Adrenal gland (tissue), 5 donors: ENCODE measurements around the gene CDC7.

Experiments
- POLR2A ChIP-seq, 2 donors: fragments of 450-650 bp; IDR thresholded peaks; one replicate each; pipeline ENCODE4 v1.6.1; 2017; ENCODE audit warnings: antibody characterized with exemption in 2 of 2, mild to moderate bottlenecking in 2 of 2, moderate library complexity in 1 of 2
- TF ChIP-seq, protein P1 (sequence below), 6 experiments: fragments of 450-650 bp in 4 of 6; fragments of 200-600 bp in 2 of 6; sonication (generic) in 1 of 6; IDR thresholded peaks; 1 replicate in 5 of 6; 2 replicates in 1 of 6; pipeline versions ENCODE4 v1.5.1 to v1.8.0; 2016 to 2021; ENCODE audit warnings: antibody characterized with exemption in 6 of 6, mild to moderate bottlenecking in 2 of 6, moderate library complexity in 1 of 6
- donor health status: DM: no; HTN: no; CAD: no.

DNA sequence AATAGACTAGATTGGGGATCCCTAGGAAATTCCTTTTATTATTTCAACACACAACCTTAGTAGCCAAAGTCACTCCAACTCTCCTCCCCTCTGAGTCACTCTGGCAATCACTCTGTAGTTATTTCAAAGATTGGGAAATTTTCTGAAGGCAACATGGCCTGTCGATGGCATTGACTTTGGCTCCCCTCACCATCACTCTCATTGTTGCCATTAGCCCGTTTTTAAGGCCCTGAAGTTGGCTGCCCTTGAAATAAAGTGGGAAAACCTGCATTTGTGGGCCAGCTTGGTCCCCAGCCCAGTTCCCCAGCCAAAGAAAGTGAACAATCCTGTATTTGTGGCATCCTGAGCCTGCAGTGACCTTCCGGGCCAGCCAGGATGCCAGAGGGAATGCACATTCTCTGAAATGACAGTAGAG lies 52.5 kb downstream of the CDC7 start:
- TF ChIP-seq, protein P1, sequence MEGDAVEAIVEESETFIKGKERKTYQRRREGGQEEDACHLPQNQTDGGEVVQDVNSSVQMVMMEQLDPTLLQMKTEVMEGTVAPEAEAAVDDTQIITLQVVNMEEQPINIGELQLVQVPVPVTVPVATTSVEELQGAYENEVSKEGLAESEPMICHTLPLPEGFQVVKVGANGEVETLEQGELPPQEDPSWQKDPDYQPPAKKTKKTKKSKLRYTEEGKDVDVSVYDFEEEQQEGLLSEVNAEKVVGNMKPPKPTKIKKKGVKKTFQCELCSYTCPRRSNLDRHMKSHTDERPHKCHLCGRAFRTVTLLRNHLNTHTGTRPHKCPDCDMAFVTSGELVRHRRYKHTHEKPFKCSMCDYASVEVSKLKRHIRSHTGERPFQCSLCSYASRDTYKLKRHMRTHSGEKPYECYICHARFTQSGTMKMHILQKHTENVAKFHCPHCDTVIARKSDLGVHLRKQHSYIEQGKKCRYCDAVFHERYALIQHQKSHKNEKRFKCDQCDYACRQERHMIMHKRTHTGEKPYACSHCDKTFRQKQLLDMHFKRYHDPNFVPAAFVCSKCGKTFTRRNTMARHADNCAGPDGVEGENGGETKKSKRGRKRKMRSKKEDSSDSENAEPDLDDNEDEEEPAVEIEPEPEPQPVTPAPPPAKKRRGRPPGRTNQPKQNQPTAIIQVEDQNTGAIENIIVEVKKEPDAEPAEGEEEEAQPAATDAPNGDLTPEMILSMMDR (IDR thresholded peaks at IDR 0.05), result peak in 1 of 6 experiments; percentile 11
- TF ChIP-seq POLR2A (IDR thresholded peaks at IDR 0.05), result no peak
